HepG2 (cell line): Measurements from ENCODE around the gene PIP5KL1. TPM values are rescaled to one million over a fixed set of nuclear protein-coding genes. Genes with fewer than 3 reads are reported as not detected.

Experiments used
- CAMTA2 ChIP-seq: sonication (generic); formaldehyde crosslinking; IDR thresholded peaks from 2 replicates; pipeline ENCODE4 v1.4.0; 2020; ENCODE audit warnings: mild to moderate bottlenecking, missing genetic modification reagents, borderline replicate concordance
- KDM5B ChIP-seq: sonication (generic); formaldehyde crosslinking; IDR thresholded peaks from 2 replicates; pipeline ENCODE4 v1.4.0; 2020; ENCODE audit warnings: missing genetic modification reagents, mild to moderate bottlenecking, borderline replicate concordance
- NFYC ChIP-seq: IDR thresholded peaks from 2 replicates; pipeline ENCODE4 v1.6.1; 2016; ENCODE audit warnings: missing genetic modification reagents, missing compliant biosample characterization
- RNF2 ChIP-seq: fragments of 450-650 bp; conservative IDR thresholded peaks from 2 replicates; pipeline ENCODE4 v1.6.1; 2016; ENCODE audit warnings: low read depth
- SUZ12 ChIP-seq: fragments of 150-350 bp; IDR thresholded peaks from 2 replicates; pipeline ENCODE4 v1.6.1; 2014; ENCODE audit warnings: low read depth, low read length
- ZNF12 ChIP-seq: sonication (generic); formaldehyde crosslinking; IDR thresholded peaks from 2 replicates; pipeline ENCODE4 v1.5.0; 2020; ENCODE audit warnings: missing genetic modification reagents
- ZNF558 ChIP-seq: sonication (generic); formaldehyde crosslinking; IDR thresholded peaks from 2 replicates; pipeline ENCODE4 v1.9.0; 2022; ENCODE audit warnings: mild to moderate bottlenecking, missing genetic modification reagents, borderline replicate concordance
- ZNF660 ChIP-seq: sonication (generic); formaldehyde crosslinking; IDR thresholded peaks from 2 replicates; pipeline ENCODE4 v1.5.1; 2020; ENCODE audit warnings: mild to moderate bottlenecking, low read depth, missing genetic modification reagents, borderline replicate concordance
- ZNF670 ChIP-seq: sonication (generic); formaldehyde crosslinking; IDR thresholded peaks from 2 replicates; pipeline ENCODE4 v1.8.0; 2022; ENCODE audit warnings: mild to moderate bottlenecking, missing genetic modification reagents, borderline replicate concordance
- polyA plus RNA-seq, 8 experiments: library from polyadenylated mRNA; depleted of rRNA in 3 of 8; stranded (reverse) in 7 of 8; unstranded in 1 of 8; fragments of >200 nt; fragmentation: Illumina TruSeq in 4 of 8; extraction: Trizol in 4 of 8; gene quantifications; 2 replicates each; pipeline versions ENCODE4 v1.2.1 to v1.2.3, GENCODE V29; 2011 to 2016; ENCODE audit warnings: low read depth in 4 of 8, missing spikeins in 1 of 8, mixed read lengths in 1 of 8; ENCODE audit not compliant: insufficient read depth in 1 of 8
- total RNA-seq, 5 experiments: library from RNA; depleted of rRNA; stranded (reverse); fragments of >200 nt; fragmentation: Illumina TruSeq; extraction: Trizol; gene quantifications; 2 replicates each; pipeline ENCODE4 v1.2.3, GENCODE V29; 2016; ENCODE audit warnings: low read depth in 1 of 5
- TF ChIP-seq, protein P1 (sequence below): sonication (generic); formaldehyde crosslinking; IDR thresholded peaks from 2 replicates; pipeline ENCODE4 v1.5.1; 2020; ENCODE audit warnings: mild to moderate bottlenecking, missing genetic modification reagents, borderline replicate concordance
- TF ChIP-seq, protein P2 (sequence below): sonication (generic); formaldehyde crosslinking; IDR thresholded peaks from 2 replicates; pipeline ENCODE4 v1.9.0; 2022; ENCODE audit warnings: missing genetic modification reagents, mild to moderate bottlenecking, borderline replicate concordance
- TF ChIP-seq, protein P3 (sequence below): sonication (generic); formaldehyde crosslinking; IDR thresholded peaks from 2 replicates; pipeline ENCODE4 v1.5.0; 2020; ENCODE audit warnings: mild to moderate bottlenecking, missing genetic modification reagents, borderline replicate concordance
- TF ChIP-seq, protein P4 (sequence below): sonication (generic); formaldehyde crosslinking; IDR thresholded peaks from 2 replicates; pipeline ENCODE4 v1.4.0; 2020; ENCODE audit warnings: missing genetic modification reagents, borderline replicate concordance

PIP5KL1 gene
- total and polyA plus RNA-seq, 2 of the 13 experiments (the other 11 are each of a cell fraction or from before 2014, with no cell fraction given): 0.20 to 0.49 TPM

DNA sequence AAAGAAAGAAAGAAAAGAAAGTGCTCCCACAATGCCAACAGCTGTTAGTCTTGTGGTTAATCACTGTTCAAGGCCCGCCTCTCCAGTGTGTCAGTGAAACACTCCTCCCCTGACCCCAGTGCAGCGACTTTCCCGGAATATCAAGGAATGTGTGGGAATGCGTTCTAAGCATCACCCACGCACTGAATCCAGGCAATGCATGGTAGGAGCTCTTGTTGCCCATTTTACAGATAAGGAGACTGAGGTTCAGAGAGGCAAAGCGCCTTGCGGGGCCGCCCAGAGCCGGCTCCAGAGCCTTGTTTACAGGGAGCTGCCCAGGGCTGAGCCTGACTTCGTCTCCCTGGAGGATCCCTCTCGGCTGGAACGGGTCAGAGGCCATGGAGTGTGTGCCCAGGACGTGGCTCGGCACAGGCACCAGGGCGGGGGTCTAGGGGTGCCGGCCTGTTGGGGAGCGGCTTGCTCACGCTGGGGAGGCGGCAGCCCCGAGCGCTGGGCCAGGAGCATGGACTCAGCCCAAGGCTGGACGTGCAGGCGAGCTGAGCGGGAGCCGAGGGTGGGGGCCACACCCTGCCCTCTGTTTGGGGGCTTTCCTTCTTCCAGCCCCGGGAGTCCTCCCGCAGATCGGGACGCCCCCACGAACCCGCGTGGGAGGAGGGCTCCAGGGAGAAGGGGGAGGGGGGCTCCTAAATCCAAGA is 32.0 kb downstream of the PIP5KL1 start (continued):
- TF ChIP-seq, protein P1, sequence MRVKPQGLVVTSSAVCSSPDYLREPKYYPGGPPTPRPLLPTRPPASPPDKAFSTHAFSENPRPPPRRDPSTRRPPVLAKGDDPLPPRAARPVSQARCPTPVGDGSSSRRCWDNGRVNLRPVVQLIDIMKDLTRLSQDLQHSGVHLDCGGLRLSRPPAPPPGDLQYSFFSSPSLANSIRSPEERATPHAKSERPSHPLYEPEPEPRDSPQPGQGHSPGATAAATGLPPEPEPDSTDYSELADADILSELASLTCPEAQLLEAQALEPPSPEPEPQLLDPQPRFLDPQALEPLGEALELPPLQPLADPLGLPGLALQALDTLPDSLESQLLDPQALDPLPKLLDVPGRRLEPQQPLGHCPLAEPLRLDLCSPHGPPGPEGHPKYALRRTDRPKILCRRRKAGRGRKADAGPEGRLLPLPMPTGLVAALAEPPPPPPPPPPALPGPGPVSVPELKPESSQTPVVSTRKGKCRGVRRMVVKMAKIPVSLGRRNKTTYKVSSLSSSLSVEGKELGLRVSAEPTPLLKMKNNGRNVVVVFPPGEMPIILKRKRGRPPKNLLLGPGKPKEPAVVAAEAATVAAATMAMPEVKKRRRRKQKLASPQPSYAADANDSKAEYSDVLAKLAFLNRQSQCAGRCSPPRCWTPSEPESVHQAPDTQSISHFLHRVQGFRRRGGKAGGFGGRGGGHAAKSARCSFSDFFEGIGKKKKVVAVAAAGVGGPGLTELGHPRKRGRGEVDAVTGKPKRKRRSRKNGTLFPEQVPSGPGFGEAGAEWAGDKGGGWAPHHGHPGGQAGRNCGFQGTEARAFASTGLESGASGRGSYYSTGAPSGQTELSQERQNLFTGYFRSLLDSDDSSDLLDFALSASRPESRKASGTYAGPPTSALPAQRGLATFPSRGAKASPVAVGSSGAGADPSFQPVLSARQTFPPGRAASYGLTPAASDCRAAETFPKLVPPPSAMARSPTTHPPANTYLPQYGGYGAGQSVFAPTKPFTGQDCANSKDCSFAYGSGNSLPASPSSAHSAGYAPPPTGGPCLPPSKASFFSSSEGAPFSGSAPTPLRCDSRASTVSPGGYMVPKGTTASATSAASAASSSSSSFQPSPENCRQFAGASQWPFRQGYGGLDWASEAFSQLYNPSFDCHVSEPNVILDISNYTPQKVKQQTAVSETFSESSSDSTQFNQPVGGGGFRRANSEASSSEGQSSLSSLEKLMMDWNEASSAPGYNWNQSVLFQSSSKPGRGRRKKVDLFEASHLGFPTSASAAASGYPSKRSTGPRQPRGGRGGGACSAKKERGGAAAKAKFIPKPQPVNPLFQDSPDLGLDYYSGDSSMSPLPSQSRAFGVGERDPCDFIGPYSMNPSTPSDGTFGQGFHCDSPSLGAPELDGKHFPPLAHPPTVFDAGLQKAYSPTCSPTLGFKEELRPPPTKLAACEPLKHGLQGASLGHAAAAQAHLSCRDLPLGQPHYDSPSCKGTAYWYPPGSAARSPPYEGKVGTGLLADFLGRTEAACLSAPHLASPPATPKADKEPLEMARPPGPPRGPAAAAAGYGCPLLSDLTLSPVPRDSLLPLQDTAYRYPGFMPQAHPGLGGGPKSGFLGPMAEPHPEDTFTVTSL (CRISPR knock-in tag): no peak
- TF ChIP-seq SUZ12 (no peak), ZNF12 (CRISPR knock-in tag) (0 out of 2 replicates have a peak, but pooled peaks have one; percentile 43), ZNF660 (no peak), ZNF670 (CRISPR knock-in tag) (peak; percentile 56; the same call in 1 of the 2 replicates), RNF2 (no peak), ZNF558 (CRISPR knock-in tag) (peak; percentile 65; the same call in 1 of the 2 replicates), CAMTA2 (CRISPR knock-in tag) (no peak), KDM5B (no peak), NFYC (CRISPR knock-in tag) (no peak)
- TF ChIP-seq, protein P2, sequence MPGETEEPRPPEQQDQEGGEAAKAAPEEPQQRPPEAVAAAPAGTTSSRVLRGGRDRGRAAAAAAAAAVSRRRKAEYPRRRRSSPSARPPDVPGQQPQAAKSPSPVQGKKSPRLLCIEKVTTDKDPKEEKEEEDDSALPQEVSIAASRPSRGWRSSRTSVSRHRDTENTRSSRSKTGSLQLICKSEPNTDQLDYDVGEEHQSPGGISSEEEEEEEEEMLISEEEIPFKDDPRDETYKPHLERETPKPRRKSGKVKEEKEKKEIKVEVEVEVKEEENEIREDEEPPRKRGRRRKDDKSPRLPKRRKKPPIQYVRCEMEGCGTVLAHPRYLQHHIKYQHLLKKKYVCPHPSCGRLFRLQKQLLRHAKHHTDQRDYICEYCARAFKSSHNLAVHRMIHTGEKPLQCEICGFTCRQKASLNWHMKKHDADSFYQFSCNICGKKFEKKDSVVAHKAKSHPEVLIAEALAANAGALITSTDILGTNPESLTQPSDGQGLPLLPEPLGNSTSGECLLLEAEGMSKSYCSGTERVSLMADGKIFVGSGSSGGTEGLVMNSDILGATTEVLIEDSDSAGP (CRISPR knock-in tag): peak; percentile 61
- TF ChIP-seq, protein P3, sequence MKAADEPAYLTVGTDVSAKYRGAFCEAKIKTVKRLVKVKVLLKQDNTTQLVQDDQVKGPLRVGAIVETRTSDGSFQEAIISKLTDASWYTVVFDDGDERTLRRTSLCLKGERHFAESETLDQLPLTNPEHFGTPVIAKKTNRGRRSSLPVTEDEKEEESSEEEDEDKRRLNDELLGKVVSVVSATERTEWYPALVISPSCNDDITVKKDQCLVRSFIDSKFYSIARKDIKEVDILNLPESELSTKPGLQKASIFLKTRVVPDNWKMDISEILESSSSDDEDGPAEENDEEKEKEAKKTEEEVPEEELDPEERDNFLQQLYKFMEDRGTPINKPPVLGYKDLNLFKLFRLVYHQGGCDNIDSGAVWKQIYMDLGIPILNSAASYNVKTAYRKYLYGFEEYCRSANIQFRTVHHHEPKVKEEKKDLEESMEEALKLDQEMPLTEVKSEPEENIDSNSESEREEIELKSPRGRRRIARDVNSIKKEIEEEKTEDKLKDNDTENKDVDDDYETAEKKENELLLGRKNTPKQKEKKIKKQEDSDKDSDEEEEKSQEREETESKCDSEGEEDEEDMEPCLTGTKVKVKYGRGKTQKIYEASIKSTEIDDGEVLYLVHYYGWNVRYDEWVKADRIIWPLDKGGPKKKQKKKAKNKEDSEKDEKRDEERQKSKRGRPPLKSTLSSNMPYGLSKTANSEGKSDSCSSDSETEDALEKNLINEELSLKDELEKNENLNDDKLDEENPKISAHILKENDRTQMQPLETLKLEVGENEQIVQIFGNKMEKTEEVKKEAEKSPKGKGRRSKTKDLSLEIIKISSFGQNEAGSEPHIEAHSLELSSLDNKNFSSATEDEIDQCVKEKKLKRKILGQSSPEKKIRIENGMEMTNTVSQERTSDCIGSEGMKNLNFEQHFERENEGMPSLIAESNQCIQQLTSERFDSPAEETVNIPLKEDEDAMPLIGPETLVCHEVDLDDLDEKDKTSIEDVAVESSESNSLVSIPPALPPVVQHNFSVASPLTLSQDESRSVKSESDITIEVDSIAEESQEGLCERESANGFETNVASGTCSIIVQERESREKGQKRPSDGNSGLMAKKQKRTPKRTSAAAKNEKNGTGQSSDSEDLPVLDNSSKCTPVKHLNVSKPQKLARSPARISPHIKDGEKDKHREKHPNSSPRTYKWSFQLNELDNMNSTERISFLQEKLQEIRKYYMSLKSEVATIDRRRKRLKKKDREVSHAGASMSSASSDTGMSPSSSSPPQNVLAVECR (CRISPR knock-in tag): peak; percentile 73; the same call in 1 of the 2 replicates
- TF ChIP-seq, protein P4, sequence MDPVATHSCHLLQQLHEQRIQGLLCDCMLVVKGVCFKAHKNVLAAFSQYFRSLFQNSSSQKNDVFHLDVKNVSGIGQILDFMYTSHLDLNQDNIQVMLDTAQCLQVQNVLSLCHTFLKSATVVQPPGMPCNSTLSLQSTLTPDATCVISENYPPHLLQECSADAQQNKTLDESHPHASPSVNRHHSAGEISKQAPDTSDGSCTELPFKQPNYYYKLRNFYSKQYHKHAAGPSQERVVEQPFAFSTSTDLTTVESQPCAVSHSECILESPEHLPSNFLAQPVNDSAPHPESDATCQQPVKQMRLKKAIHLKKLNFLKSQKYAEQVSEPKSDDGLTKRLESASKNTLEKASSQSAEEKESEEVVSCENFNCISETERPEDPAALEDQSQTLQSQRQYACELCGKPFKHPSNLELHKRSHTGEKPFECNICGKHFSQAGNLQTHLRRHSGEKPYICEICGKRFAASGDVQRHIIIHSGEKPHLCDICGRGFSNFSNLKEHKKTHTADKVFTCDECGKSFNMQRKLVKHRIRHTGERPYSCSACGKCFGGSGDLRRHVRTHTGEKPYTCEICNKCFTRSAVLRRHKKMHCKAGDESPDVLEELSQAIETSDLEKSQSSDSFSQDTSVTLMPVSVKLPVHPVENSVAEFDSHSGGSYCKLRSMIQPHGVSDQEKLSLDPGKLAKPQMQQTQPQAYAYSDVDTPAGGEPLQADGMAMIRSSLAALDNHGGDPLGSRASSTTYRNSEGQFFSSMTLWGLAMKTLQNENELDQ (CRISPR knock-in tag): no peak
